GDM1 (cell line): ENCODE data around the gene ODAD3.
"Not testable (repeated sequence)": the region's sequence is repeated elsewhere in the genome, so short reads cannot be mapped to it uniquely, and the experiment has no call there.

Experiments used
- DNase-seq: peaks from one replicate; lab custom pipeline; 2025; lab: John Stamatoyannopoulos, UW

The ODAD3 gene

GRCh38 chr19:11405846-11406643 is 28.9 kb downstream of the ODAD3 start:
- no peak for DNase-seq

DNA sequence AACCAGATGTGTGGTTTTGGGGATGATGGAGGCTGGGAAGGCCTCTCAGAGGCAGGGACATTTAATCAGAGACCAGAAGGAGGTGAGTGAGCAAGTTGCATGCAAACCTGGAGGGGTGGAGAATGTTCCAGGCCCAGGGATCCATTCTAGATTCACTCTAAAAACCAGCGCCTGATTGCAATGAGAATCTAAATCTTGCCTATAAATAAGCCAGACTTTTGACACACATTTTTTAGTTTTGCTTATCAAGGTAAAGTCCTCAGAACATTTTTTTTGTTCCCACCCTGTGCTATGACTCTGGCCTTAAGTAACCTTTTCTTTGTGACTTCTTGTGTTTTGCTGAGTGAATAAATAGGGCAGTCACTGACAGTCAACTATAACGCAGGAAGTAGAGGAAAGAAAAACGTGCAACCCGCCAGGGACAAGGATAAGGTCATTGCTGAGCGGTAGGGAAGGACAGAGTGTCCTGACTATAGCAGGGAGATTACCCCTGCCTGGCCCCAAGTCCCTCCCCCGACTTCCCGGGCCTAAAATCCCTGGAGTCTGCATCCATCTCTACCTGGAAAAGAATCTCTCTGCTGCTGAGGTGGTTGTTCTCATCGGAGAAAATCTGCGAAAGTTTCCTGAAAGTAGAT is 30.2 kb downstream of the ODAD3 start:
- DNase-seq: no peak

DNA sequence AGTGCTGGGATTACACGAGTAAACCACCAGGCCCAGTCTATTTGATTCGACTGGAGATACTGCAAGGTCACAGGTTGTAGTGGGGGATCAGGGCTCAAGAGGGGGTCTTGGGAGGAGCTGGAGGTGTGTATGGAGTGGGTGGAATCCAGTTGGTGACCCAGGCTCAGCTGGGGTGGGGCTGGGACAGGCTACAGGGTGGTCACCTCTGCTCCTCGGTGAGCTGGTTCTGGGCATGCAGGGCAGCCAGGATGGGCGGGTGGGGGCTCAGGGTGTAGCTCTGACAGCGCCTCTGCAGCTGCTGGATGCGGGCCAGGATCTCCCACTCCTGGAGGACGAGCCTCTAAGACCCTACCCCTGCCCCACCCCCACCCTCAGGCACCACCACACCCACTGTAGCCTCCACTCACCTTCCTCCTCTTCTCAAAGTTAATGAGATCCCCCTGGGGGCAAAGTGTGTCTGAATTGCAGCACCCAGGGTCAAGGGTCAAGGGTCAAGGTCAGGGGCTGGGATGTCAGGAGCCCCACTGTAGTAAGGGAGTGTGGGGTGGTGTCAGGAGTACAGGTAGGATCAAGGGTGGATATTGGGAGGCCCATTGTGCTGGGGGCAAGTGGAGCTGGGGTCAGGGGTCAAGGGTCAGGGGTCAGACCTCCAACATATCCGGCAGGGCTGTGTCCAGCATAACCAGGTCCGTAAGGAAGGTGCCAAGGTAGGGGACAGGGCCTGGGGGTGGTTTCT is 32.9 kb downstream of the ODAD3 start:
- no peak for DNase-seq

- DNase-seq: no peak
Measured at GRCh38 chr19:11400798-11401197, 34.1 kb downstream of the ODAD3 start.

DNA sequence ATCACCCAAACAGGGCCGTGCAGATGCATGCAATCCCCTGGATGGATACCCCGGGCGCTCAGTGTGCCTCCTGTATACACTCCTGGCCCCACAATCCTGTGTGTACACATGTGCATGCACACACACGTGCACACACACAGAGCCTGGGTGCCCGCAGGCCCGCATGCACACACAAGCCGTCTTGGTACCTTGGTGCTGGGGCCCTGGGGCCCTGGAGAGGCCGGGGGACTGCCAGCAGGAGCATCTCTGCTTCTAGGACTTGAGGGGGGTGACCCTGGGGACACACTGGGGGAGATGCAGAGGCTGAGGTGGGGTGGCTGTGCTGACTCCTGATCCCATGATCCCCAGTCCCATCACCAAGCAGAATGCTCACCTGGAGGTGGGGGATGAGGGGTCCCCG is 35.3 kb downstream of the ODAD3 start:
- no peak for DNase-seq

- DNase-seq: no peak
Measured at GRCh38 chr19:11397089-11397610, 37.8 kb downstream of the ODAD3 start.

- no peak for DNase-seq
Measured at GRCh38 chr19:11390933-11391680, 43.8 kb downstream of the ODAD3 start.

DNA sequence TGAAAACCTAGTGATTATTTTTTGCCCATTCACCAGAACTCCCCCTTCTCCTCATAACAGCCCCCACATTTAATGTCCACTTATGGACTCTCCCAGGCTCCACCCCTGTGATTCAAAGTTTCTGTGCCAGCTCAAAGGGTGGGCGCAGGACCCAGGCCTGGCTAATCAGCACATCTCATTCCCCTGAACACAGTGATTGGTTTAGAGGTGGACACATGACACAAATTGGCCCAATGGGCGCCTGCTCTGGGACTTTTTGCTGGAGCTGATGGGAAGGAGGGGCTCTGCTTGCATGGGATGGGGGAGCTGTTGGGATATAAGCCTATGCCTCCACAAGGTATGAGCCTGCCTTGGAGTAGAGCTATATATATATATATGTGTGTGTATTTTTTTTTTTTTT is 44.6 kb downstream of the ODAD3 start:
- DNase-seq: no peak

DNA sequence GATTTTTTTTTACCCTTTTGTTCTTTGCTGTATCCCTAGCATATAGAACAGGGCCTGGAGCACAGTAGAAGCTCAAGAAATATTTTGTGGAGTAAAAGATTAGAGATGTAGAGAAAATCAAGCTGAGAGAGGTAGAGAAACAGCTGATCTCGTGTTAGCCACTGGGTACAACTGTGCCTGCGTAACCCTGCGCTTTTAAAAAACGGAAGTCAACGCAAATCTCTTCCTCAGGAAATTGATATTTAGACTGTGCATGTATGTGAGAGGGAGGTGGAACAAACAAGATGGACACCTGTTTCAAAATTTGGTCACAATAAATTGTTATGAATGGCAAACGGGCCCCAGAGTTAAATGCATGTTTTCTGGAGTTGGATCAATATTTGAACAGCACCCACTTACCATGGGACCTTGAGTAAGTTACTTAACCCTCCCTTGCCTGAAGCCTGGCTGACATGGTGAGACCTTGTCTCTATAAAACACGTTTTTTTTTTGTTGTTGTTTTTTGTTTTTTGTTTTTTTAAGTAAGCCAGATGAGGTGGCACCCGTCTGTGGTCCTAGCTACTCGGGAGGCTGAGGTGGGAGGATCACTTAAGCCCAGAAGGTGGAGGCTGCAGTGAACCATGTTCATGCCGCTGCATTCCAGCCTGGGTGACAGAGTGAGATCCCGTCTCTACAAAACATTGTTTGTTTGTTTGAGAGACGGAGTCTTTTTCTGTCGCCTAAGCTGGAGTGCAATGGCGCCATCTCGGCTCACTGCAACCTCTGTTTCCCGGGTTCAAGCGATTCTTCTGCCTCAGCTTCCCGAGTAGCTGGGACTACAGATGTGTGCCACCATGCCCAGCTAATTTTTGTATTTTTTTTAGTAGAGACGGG is 47.5 kb downstream of the ODAD3 start:
- no peak for DNase-seq

DNA sequence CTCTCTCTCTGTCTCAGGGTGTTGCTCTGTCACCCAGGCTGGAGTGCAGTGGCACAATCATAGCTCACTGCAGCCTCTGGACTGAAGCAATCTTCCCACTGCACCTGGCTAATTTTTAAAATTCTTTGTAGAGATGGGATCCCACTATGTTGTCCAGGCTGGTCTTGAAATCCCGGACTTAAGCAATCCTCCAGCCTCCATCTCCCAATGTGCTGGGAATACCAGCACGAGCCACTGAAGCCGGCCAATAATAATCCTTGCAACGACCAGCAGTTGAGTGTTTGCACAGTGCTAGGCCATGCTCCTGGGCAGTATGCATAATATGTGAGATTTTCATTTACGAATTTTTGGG is 50.2 kb downstream of the ODAD3 start:
- no peak for DNase-seq

DNA sequence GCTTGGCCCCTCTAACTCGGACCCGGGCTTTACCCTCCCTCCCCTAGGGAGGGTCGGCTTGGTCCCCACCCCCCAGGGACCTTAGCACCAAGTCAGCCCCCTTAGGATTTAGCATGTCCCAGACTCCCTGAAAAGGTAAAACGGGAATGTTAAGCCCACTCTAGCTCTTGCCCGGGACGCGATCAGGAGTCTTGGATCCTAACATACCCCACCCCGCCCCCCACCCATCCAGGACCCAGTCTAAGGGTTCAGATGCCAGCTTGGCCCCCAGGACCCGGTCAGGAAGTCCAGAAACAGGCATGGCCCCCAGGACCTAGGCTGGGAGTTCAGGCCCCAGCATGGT is 51.2 kb downstream of the ODAD3 start:
- no peak for DNase-seq

DNA sequence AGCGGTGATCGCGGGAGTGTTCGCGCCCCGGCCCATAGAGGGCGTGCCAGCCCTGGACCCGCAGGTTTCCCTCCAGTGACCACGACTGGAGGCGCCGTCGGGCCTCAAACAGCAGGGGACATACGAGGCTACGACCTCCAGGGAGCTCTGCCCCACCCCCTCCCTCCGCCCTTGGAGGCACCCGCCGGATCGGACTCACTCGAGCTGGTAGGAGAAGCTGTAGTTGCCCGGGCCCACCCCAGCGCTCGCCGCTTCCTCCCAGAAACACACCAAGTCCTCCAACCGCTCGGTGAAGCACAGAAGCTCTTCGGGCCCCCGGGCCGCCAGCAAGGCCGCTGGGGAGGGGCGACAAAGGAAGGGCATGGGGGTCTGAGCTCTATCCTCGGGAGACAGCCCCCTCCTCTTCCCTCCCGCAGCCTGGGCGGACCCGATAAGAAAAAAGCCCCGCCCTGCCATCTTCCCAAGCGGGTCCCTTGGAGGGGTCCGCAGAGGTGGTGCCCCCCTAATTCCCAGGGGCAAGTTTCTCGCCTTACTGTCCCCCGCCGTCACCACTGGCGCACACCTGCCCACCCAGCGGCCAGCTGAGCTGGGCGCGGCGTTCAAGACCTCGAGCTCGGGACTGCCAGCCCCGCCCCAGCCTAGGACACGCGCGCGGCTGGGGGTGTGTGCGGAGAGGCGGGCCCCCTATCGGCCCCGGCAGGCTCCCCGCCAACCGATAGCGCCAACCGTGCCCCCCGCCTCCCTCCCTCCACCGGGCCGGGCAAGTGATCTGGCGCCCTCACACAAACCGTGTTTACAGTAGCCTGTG is 51.8 kb downstream of the ODAD3 start:
- DNase-seq: peak; percentile 29

- peak; percentile 88 for DNase-seq
Measured at GRCh38 chr19:11380653-11381537, 54.0 kb downstream of the ODAD3 start.

- no peak for DNase-seq
Measured at GRCh38 chr19:11379857-11380350, 55.0 kb downstream of the ODAD3 start.

DNA sequence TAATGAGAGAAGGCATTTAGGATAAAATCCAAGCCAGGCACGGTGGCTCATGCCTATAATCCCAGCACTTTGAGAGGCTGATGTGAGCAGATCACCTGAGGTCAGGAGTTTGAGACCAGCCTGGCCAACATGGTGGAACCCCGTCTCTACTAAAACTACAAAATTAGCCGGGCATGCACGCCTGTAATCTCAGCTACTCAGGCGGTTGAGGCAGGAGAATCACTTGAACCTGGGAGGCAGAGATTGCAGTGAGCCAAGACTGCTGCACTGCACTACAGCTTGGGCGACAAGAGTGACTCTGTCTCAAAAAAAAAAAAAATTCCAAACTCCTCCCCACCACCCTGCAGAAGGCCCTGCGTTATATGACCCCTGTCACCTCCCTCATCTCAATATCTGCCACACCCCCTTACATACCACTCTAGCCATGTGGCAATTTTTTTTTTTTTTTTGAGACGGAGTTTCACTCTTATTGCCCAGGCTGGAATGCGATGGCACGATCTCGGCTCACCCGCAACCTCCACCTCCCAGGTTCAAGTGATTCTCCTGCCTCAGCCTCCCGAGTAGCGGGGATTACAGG is 55.6 kb downstream of the ODAD3 start:
- not testable (repeated sequence) for DNase-seq

DNA sequence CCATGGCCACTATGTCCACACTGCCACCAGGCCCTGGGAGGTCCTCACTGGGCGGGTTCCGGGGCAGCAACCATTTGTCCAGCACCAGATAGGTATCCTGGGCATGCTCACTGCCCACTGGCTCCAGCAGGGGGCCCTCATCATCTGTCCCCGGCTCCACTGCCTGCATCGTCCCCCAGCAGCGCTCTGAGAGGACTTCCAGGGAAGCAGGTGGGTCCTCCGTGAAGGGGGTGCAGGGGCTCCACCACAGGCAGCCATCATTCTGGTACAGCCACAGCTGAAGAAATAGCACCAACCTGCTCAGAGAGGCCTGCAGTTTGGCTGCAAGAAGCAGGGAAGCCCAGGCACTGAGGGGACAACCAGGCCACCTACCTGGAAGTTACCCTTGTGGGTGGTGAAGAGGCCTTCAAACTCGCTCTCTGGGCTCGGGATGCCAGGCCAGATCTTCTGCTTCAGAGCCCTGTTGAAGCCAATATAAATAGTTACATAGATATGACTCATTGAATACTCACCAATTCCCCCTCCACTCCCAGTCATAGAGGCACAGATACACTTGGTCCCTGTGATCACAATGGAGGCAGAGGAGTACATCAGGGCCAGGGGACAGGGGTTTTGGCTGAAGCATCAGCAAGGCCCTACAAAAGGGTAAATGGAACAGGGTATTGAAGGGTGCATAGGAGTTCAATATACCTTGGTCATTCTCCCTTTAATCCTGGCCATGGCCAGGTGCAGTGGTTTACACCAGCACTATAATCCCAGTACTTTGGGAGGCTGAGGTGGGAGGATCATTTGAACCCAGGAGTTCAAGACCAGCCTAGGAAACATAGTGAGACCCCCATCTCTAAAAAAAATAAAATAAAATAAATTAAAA is 56.4 kb downstream of the ODAD3 start:
- DNase-seq: no peak

GRCh38 chr19:11377756-11378155 is 57.2 kb downstream of the ODAD3 start:
- DNase-seq: no peak

DNA sequence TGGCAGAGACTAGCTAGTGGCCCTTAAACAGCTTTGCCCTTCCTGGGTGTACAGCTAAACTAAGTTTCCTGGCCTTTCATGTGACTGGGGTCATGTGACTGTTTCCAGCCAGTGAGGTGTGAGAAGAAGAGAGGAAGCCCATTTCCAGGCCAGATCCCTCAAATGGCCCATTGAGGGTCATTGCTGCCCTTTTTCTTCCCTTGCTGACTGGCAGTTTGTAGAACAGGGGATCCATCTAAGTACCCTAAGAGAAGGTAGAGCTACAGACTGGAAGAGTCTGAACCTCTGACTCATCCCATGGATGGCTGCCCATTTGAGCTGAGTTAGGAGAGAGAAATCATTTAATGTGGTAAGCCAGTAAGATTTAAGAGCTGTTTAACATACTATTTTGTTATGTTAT is 57.7 kb downstream of the ODAD3 start:
- no peak for DNase-seq
